Stimulated activated CD4-positive, alpha-beta T cell treated with anti-CD3 and anti-CD28 coated beads, Interleukin-1b, Interleukin-23, amount 100 ng/mL, for 4 hours (primary cell): ENCODE measurements around the gene TCERG1.

Source experiments
- DNase-seq, 2 donors: peaks; one replicate each; pipeline ENCODE4 v3.0.0-alpha.2; 2020; ENCODE audit warnings: low read depth in 2 of 2

The TCERG1 gene

GRCh38 chr5:146457431-146457830 lies 10.3 kb downstream of the TCERG1 start:
- DNase-seq = no peak

GRCh38 chr5:146458894-146459293 lies 11.8 kb downstream of the TCERG1 start:
- DNase-seq = no peak

GRCh38 chr5:146461319-146461718 lies 14.2 kb downstream of the TCERG1 start:
- no peak for DNase-seq

- no peak for DNase-seq
Measured at GRCh38 chr5:146463446-146463845, 16.3 kb downstream of the TCERG1 start.

- DNase-seq = no peak
Measured at GRCh38 chr5:146466521-146467349, 19.6 kb downstream of the TCERG1 start.

- no peak for DNase-seq
Measured at GRCh38 chr5:146467760-146468159, 20.6 kb downstream of the TCERG1 start.

- DNase-seq = no peak
Measured at GRCh38 chr5:146474065-146474464, 26.9 kb downstream of the TCERG1 start.

GRCh38 chr5:146475190-146475780 lies 28.2 kb downstream of the TCERG1 start:
- DNase-seq = no peak

- DNase-seq = no peak
Measured at GRCh38 chr5:146475906-146476305, 28.8 kb downstream of the TCERG1 start.

GRCh38 chr5:146482775-146483174 lies 35.6 kb downstream of the TCERG1 start:
- DNase-seq = no peak

- DNase-seq = no peak
Measured at GRCh38 chr5:146484714-146485391, 37.7 kb downstream of the TCERG1 start.

- no peak for DNase-seq
Measured at GRCh38 chr5:146490089-146490843, 43.1 kb downstream of the TCERG1 start.

- DNase-seq = no peak
Measured at GRCh38 chr5:146494656-146495055, 47.5 kb downstream of the TCERG1 start.

- no peak for DNase-seq
Measured at GRCh38 chr5:146499680-146500079, 52.5 kb downstream of the TCERG1 start.

GRCh38 chr5:146507428-146507827 lies 60.3 kb downstream of the TCERG1 start:
- DNase-seq = no peak

- no peak for DNase-seq
Measured at GRCh38 chr5:146510559-146511125, 63.5 kb downstream of the TCERG1 start.

- DNase-seq = no peak
Measured at GRCh38 chr5:146513462-146513861, 66.3 kb downstream of the TCERG1 start.

- no peak for DNase-seq
Measured at GRCh38 chr5:146514575-146514974, 67.4 kb downstream of the TCERG1 start.

- no peak for DNase-seq
Measured at GRCh38 chr5:146515473-146516150, 68.5 kb downstream of the TCERG1 start.

GRCh38 chr5:146516151-146516475 lies 69.0 kb downstream of the TCERG1 start, which contains the start of gene GPR151:
GPR151 (minus strand) TSS chr5:146516190; CDS start chr5:146516113, 77 bp downstream.
- DNase-seq = no peak

- DNase-seq = no peak
Measured at GRCh38 chr5:146519554-146519953, 72.4 kb downstream of the TCERG1 start.
